ENCODE measurements around the gene IL3RA. TPM values are rescaled to one million over a fixed set of nuclear protein-coding genes. Genes with fewer than 3 reads are reported as not detected.
A peak's percentile ranks its signal among the peaks of the same experiment; 100 is the strongest.

The IL3RA gene
- total and polyA plus RNA-seq, 2 of the 8 experiments (the other 6 are each of a cell fraction or from before 2014, with no cell fraction given) = 0.11 TPM; not detected in 1

GRCh38 chrX:1388651-1389050 is 52.1 kb downstream of the IL3RA start:
- Histone ChIP-seq H3K79me2 (ENCODE audit: control insufficient read depth in 1 of 2, insufficient read depth in 2 of 2, low read length in 2 of 2) (peaks cover 23 to 52% of the 10 kb centered on the region in 2 experiments), H3K4ac (replicated peaks; ENCODE audit: insufficient read length, low read depth, low read length) (no peak overlapping the region), H4K91ac (replicated peaks; ENCODE audit: insufficient read length, low read length) (no peak overlapping the region), H2BK15ac (ENCODE audit: low read length) (no peak overlapping the region), H2BK12ac (ENCODE audit: low read depth, low read length) (no peak overlapping the region), H3K27ac (ENCODE audit: low read depth, low read length) (peak overlapping the region; percentile 18; the same call in 1 of the 2 replicates), H4K20me1 (replicated peaks in 1 of 2; ENCODE audit: control insufficient read depth in 1 of 2, insufficient read depth in 2 of 2, low read length in 2 of 2) (peaks cover 34 to 47% of the 10 kb centered on the region in 2 experiments), H4K5ac (ENCODE audit: insufficient read length, low read depth, low read length) (no peak overlapping the region), H3K4me3 (ENCODE audit: extremely low read depth in 1 of 4, insufficient read depth in 2 of 4, low read depth in 3 of 4, low read length in 4 of 4) (no peak overlapping the region), H3K4me2 (ENCODE audit: insufficient read depth in 1 of 2, low read depth in 2 of 2, low read length in 2 of 2) (no peak overlapping the region), H3K14ac (ENCODE audit: insufficient read length) (no peak overlapping the region), H3K9me3 (ENCODE audit: insufficient read depth in 2 of 2, low read depth in 1 of 2, low read length in 1 of 2) (no peaks in the 10 kb centered on the region), H3K18ac (ENCODE audit: extremely low read depth, low read length) (no peak overlapping the region), H2BK20ac (ENCODE audit: low read length) (no peak overlapping the region), H3K36me3 (ENCODE audit: control insufficient read depth in 2 of 4, insufficient read depth in 4 of 4, low read length in 3 of 4) (peaks cover 58 to 71% (median 65%) of the 10 kb centered on the region in 4 experiments), H2BK120ac (replicated peaks; ENCODE audit: low read depth, low read length) (no peak overlapping the region), H3K23ac (ENCODE audit: insufficient read length) (no peak overlapping the region), H3K9ac (replicated peaks in 1 of 4; ENCODE audit: extremely low read depth in 1 of 4, low read depth in 3 of 4, low read length in 3 of 4) (no peak overlapping the region), H2AFZ (ENCODE audit: low read length) (no peak overlapping the region), H3K79me1 (ENCODE audit: low read depth, low read length) (peaks cover 4% of the 10 kb centered on the region; the same call in 1 of the 2 replicates), H4K8ac (ENCODE audit: extremely low read depth, insufficient read depth, low read length) (no peak overlapping the region), H3K23me2 (ENCODE audit: low read depth, low read length) (peaks cover 6% of the 10 kb centered on the region; the same call in 1 of the 2 replicates), H2AK5ac (ENCODE audit: low read depth, low read length) (no peak overlapping the region), H2BK5ac (ENCODE audit: low read depth, low read length) (no peak overlapping the region; the same call in 1 of the 2 replicates), H3K27me3 (replicated peaks in 1 of 4; ENCODE audit: control insufficient read depth in 3 of 4, extremely low read depth in 1 of 4, insufficient read depth in 3 of 4, low read length in 3 of 4) (no peaks in the 10 kb centered on the region), H3K4me1 (replicated peaks in 1 of 4; ENCODE audit: control insufficient read depth in 3 of 4, insufficient read depth in 4 of 4, low read length in 3 of 4) (peaks cover 0 to 3% (median 0%) of the 10 kb centered on the region in 4 experiments; a peak in 3 of 7 replicates), H3K56ac (replicated peaks; ENCODE audit: insufficient read length, low read depth, low read length) (no peak overlapping the region)
- POLR2A ChIA-PET (ENCODE audit: partially characterized antibody) = no interaction called here
- CTCF ChIA-PET (ENCODE audit: partially characterized antibody) = no interaction called here
- DNase-seq (ENCODE audit: low read depth in 1 of 2, low spot score in 2 of 2) = no peak
- TF ChIP-seq ZNF274 (IDR thresholded peaks at IDR 0.05; ENCODE audit: borderline replicate concordance, extremely low read depth, low read length) (no peak), CTCF (IDR thresholded peaks at IDR 0.05; ENCODE audit: control extremely low read depth in 1 of 3, insufficient read depth in 1 of 3, low read depth in 1 of 3, low read length in 3 of 3) (no peak), SAP30 (IDR thresholded peaks at IDR 0.05; ENCODE audit: insufficient read depth, insufficient replicate concordance, low read length) (no peak), CEBPB (IDR thresholded peaks at IDR 0.05; ENCODE audit: low read depth, low read length) (no peak), SIRT6 (IDR thresholded peaks at IDR 0.05; ENCODE audit: low read length) (no peak), CREB1 (IDR thresholded peaks at IDR 0.05) (no peak), BRCA1 (IDR thresholded peaks at IDR 0.05; ENCODE audit: low read depth, low read length) (no peak), CTBP2 (IDR thresholded peaks at IDR 0.05; ENCODE audit: borderline replicate concordance, insufficient read depth, insufficient read length, low read length) (no peak), NRF1 (IDR thresholded peaks at IDR 0.05; ENCODE audit: low read depth, low read length) (no peak), SP2 (IDR thresholded peaks at IDR 0.05; ENCODE audit: low read length) (no peak), FOSL1 (IDR thresholded peaks at IDR 0.05; ENCODE audit: insufficient read depth, low read depth, low read length) (no peak)
- no peak for FAIRE-seq
- 93% methylated on average over 4 of the region's 4 CpGs; no CpG with 5 or more reads in 1 of the 2 experiments for WGBS, 2 experiments (ENCODE audit: extremely low coverage in 1 of 2, insufficient coverage in 1 of 2, insufficient read length in 1 of 2, insufficient replicate concordance in 2 of 2, low coverage in 1 of 2, low lambda C conversion rate in 2 of 2, missing lambda C conversion rate in 1 of 2)

Measured in H1 (cell line).